GM19043 (cell line): ENCODE data around the gene MAF.

Experiments
- ATAC-seq: cut with Tn5 transposase; IDR thresholded peaks from one replicate; pipeline ENCODE4 v1.9.1; 2021; ENCODE audit warnings: low read depth; ENCODE audit not compliant: unreplicated experiment

MAF gene

DNA sequence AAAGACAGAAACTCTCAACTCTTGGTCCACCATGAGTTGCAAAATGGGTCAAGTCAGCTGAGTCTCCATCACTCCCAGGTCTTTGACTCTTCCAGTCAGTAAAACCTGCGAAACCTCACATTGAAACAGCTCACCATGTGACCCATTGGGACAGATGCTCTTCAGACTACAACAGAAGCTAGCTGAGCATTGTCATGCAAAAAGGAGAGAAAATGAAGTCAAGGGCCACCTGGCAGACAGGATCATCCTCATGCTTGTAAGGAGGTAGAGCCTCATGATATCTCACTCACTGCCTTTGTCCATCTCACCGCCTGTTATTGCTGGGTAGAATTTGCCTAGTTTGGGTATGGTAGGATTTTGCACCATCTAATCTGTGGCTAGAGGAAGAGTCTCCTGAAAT lies 50.2 kb downstream of the MAF start:
- no peak for ATAC-seq

- no peak for ATAC-seq
These were observed 53.5 kb downstream of the MAF start for GRCh38 chr16:79547085-79547484.
